Kasumi-1 (cell line): ENCODE results near the gene RERE.
A peak's percentile ranks its signal among the peaks of the same experiment; 100 is the strongest.
"Not testable (repeated sequence)": the region's sequence is repeated elsewhere in the genome, so short reads cannot be mapped to it uniquely, and the experiment has no call there.

Experiments
- DNase-seq, 2 experiments: peaks; one replicate each; lab custom pipeline; 2025; lab: John Stamatoyannopoulos, UW

RERE gene

DNA sequence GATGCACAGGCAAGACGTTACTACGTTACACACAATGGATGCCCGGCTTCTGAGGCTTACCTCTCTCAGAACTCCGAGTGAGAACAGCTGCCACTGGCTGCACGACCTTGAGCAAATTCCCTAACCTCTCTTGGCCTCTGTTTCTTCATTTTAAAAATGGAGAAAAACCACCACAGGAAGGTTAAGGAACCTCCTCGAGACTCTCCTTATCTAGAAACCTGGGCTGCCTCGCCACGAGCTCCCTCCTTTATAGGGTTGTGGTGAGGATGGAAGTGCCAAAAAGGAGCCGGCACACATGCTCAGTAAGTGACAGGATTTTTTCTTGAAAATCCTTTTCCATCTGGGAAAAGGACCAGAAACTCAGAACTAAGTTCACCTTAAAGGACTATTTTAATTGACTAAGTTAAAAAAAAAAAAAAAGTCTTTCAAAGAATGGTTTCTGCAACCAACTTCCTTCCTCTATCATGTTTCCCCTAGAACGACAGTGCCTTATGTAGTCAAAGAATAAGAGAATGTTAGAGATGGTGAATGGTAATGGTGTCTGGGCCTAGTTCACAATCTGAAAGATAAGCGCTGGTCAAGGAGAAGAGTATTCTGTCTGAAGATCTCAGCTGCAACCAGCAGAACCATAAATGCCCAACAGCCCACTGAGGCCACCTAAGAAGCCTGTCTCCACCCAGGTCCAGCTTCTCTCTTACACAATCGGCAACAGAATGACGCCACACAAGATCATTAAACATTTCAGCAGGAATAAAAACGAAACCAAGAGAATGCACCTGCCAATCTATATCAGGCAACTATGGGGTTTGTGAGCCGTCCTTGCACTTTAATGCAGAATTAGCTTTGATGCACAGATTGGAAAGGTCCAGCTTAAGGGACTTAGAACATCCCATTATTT is 434.6 kb downstream of the RERE start:
- DNase-seq: peak; percentile 45 to 65

DNA sequence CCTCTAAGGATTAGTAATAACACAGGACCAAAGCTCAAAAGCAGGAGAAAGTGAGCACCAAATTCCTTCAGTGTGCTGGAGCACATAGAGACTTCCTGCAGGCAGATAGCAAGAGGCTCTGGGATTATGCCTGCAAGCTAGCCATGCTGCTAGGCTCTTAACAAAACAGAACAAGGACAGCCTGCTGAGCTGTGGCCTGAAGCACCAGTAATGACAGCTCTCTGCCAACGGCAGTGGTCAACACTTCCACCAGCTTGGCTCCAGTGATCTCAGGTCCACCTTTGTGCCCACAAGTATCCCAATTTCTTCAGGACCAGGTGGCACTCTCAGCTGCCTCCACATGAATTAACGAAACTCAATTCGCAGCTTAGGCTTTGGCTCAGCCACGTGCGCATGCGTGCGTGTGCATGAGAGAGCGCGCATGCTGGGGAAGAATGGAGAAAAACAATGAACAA is 435.4 kb downstream of the RERE start:
- DNase-seq: no peak

GRCh38 chr1:8381618-8382017 is 435.8 kb downstream of the RERE start:
- no peak for DNase-seq

DNA sequence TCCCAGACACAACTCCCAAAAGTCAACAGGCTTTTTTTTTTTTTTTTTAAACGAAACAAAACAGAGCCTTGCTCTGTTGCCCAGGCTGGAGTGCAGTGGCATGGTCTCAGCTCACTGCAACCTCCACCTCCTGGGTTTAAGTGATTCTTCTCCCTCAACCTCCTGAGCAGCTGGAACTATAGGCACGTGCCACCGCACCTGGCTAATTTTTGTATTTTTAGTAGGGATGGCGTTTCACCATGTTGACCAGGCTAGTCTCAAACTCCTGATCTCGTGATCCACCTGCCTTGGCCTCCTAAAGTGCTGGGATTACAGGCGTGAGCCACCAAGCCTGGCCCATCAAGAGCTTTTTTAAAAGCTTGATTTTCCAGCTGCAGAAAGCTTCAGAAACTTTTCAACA is 437.1 kb downstream of the RERE start:
- not testable (repeated sequence) for DNase-seq

DNA sequence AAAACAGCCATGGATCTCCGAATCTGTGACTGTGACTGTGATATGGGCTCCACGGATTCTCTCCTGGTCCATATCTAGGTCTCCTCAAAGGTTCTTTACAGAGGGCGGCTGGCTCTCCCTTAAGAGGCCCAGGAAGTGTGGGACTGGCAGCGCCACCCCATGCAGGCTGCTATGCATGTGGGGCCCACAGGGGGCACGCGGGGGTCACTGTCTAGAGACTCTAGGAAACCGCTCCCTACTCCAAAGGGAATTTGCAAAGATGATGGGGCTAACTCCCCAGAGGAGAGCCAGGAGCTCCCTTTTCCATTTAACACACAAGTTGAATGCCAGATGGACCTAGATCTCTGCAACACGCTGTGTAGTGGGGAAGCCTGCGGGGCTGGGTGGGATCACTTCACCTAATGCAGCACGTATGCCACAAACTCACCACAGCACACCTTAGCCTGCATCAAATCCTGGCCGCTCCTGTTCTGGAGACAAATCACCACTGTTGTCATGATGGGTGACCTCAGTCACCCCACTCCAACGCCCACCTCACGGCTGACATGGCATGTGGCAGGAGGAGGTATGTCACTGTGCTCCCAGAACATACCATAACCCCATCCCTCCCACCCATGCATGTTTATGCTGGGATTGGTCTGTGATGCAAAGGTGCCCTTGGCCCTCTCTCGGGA is 437.8 kb downstream of the RERE start:
- DNase-seq: no peak

DNA sequence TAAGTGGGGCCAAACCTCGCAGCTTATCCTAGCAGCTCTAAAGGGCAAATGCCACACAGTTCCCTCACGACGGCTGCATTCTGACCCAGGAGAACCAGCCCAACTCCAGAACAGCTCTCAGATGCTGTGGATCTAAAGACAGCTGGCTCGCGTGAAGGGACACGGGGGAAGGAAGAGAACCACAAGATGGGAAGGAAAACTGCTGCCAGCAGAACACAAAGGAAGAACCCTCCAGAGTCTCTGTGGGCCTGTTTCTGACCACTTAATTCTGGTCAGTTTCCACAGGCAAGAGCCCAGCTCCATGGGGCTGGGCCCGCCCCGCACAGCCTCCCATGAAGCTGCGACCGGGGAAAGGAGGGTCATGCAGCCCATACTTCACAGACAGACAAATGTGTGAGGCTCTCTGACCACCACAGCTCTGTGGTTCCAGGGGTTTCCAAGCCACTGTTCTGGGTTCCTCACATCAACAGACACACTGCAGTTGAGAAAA is 438.4 kb downstream of the RERE start:
- DNase-seq: no peak

DNA sequence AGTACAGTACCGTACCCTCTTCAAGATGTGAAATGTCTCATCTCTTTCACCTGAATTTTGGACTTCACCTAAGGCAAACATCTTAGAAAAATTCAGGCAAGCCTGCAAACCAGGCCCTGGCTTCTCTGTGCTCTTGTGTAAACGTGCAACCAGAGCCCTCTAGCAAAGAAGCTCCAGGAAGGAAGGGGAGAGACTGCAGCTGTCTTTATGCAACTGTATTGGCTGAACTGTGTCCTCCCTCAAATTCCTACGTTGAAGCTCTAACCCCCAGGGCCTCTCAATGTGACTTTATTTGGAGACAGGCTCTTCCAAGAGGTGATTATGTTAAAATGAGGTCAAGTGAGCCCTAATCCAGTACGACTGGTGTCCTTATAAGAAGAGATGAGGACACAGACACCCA is 439.3 kb downstream of the RERE start:
- peak; percentile 95 to 97 for DNase-seq

- DNase-seq: no peak
Observed at GRCh38 chr1:8377271-8377981, 440.0 kb downstream of the RERE start.

DNA sequence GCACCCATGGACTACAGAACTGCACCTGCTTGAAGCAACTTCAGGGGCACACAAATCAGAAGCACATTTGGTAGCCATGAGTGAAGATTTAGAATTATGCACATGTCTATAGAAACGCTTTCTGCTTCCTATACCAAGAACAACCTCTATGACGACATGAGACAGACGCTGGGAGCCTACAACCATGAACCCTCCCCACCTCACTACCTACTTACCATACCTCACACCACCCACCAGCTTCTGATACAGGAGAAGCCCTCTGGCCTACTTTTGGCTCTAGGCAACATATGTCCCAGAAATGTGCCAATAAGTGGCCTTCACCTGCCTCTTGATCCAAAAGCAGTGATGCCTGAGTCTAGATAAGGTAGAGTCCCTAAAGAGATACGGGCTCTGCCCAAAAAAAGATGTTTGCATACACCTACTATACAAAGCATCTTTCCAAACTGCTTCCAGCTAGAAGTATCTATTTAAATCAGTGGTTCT is 441.0 kb downstream of the RERE start:
- no peak for DNase-seq

DNA sequence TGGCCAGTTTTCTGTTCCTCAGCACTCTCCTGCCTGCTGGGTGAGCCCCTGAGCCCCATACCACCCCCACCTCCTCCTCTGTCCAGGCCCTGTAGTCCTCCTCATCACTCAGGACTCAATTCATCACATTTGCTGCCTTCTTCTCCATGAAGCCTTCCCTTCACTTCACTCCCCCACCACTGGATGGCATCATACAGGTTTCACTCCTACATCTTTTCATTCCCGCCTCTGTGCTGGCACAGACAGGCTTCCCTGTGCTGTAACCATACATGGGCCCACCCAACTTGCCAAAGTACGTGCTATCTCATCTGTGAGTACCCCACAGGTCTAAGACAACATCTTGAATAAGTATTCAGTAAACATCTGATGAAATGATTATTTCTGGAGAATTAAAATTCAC is 442.6 kb downstream of the RERE start:
- DNase-seq: peak; percentile 40 to 53

DNA sequence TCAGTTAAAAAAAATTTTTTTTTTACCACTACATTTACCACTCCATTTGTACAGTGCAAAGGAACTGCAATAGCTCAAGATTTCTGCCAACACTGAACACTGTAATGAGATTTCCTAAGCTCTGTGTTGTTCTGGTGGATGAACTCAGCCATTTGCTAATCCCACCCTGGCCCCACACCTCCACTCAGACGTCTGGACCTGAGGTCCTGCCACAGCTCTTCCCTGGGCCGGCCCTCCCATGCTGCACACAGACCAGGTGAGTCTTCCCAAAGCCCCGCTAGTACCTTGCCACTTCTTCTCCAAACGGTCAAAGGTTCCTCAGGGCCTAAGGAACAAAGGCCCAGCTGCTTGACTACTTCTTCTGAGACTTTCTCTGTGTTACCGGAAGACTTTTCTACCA is 443.1 kb downstream of the RERE start:
- no peak for DNase-seq

- DNase-seq: no peak
Observed at GRCh38 chr1:8373581-8374241, 443.7 kb downstream of the RERE start.

- no peak for DNase-seq
Observed at GRCh38 chr1:8373125-8373524, 444.3 kb downstream of the RERE start.

DNA sequence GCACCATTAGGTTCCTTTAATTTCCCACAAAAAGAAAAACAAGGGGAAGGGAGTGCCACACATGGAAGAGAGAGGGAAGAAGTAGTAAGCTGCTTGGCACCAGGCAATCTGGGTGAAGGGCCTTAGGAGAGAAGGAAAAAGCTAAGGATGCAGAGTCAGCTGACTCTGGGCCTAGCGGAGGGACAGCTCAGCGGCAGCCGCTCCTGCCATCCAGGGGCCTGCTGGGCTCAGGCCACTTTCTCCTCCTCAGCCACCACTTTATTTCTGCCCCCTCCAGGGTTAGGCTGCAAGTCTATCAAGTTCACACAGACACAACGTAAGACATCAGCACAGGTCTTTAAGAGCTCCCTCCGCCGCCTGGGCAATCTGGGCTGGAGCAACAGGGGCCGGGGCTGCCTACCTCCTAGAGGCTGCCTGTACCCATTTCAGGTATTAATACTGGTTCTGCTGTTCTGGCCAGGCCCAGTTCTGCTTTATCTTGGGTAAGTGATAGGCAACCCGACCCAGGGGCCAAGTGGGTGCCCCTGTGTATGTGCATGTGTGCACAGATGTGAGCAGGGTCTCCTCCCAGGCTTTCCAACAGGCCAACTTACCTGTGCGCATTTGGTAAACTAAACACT is 446.0 kb downstream of the RERE start:
- DNase-seq: no peak

DNA sequence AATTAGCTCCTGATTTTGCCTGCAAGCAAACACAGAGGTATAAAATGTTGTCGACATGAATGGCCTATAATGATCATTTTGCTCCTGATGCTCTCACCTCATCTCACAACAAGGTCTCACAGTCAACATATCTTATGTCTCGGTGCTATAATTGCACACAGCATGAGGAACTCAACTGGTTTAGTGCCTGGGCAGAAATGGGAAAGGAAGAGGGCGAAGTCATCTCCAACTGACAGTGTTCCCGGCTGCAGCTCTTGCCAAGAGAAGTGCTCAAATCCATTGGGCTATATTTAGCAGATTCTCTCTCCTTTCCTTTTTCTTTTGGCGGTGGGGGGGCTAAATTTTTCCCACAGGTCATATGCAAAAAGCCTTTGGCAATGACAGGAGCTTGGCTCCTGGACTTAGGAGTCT is 446.5 kb downstream of the RERE start:
- DNase-seq: no peak

DNA sequence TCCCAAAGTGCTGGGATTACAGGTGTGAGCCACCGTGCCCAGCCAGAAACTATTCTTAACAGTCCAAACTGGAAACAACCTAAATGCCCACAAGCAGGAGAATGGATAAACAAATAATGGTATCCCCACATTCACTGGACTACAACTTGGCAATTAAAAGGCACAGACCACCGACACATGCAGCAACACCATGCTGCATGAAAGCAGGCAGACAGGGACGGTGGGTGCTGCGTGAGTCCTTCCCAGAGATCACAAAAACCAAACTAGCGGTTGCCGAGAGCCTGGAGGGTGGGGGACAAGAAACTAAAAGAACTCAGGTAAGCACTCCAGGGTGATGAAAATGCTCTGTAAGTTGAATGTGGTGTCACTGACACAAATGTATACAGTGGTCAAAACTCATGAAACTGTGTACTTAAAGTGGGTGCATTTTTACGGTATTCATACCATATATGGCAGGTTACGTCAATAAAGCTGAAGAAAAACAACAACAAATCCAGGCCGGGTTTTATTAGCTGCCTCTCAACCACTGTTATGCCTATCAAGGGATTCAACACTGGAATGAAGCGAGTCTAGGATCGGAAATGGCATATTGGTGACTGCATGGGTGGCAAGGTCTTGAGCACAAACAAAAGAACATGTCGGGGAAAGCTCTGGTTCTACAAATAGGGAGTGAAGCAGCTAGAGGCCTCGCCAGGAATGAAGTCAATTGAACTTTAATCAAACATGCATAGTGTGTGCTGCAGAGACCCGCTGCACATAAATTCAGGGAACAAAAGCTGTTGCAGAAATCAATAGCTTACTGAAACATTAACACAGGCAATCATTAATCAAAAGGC is 447.2 kb downstream of the RERE start:
- no peak for DNase-seq

- DNase-seq: no peak
Observed at GRCh38 chr1:8368956-8369639, 448.3 kb downstream of the RERE start.

GRCh38 chr1:8367571-8368194 is 449.8 kb downstream of the RERE start:
- DNase-seq: no peak

DNA sequence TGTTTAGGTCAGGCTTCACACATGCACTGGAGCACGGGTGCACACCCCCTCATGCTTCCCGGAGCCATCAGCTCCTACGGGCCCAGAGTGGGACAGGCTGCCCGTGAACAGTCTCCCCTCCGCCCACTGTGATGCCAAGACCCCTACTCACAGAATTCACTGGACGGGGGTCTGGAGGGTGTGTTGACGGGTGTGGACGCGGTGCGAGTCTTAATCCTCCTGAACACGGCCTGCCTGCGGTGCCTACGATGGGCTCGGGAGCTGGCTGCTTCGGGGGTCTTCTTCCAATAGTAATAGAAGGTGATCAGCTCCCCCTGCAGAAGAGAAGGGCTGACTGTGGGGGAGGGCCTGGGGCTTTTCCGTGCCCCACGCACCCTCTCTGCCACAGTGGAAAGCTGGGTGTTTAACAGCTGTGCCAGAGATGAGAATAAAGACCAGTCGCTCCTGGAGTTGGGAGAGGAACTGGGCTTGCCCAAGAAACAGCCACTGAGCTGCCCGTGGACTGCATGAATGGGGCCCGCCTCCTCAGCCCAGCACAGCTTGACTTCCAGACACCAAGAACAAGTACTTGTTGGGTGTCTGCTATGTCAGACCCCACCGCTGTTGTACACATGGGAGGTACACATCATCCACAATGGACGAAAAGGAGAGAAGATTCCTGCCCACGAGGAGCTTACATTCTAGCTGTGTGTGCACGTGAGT is 451.6 kb downstream of the RERE start:
- DNase-seq: no peak
